ENCODE data around the gene ZNF177.
A peak's percentile ranks its signal among the peaks of the same experiment; 100 is the strongest.
"Not testable (repeated sequence)": the region's sequence is repeated elsewhere in the genome, so short reads cannot be mapped to it uniquely, and the experiment has no call there.

The ZNF177 gene

DNA sequence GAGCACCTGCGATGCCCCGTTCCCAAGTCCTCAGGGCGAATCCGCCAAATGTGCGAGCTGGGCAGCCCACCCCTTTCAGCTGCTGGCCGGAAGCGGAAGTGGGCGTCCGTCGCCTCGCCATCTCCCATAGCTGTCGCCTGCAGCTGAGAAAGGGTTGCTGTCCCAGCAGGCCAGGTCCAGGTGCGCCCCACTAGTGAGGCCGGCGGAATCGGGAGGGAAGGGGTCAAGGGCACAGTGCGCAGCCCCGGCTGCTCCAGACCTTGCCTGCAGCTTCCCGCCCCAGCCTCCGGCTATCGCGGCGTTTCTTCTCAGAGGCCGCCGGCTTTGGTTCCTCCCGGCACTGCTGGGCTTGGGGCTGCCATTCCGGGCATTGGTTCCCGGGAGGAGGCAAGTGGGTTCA lies at the start of gene ZNF177:
ZNF177 (plus strand) TSS at position 109 of the 400 bp plus-strand sequence. CDS start 15,299 bp downstream, outside the sequence.
- DNase-seq, result no peak

DNA sequence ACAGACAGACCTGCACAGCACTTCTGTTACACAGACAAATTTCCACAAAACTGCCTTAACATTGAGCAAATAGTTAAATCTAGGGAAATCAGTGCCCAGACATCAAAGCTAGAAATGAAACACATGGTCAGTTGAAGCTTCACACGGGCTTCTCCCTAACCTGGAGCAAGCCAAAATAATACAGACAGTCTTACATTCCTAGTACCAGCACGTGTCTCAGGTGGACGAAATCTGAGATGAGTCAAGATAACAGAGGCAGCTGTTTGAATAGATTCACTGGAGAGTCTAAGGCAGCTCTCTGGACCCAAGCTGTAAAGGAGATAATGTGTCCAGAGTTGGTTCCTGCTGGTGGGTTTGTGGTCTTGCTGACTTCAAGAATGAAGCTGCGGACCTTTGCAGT lies 49.1 kb upstream of the ZNF177 start:
- no peak for DNase-seq

DNA sequence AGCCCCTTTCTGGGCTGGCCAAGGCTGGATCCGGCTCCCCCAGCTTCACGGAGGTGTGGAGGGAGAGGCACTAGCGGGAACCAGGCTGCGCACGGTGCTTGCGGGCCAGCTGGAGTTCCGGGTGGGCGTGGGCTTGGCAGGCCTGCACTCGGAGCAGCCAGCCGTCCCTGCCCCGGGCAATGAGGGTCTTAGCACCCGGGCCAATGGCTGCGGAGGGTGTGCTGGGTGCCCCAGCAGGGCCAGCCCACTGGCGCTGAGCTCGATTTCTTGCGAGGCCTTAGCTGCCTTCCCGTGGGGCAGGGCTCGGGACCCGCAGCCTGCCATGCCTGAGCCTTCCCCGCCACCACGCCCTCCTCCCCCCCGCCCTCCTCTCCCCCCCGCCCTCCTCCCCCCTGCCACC lies 41.5 kb upstream of the ZNF177 start:
- DNase-seq, result no peak

DNA sequence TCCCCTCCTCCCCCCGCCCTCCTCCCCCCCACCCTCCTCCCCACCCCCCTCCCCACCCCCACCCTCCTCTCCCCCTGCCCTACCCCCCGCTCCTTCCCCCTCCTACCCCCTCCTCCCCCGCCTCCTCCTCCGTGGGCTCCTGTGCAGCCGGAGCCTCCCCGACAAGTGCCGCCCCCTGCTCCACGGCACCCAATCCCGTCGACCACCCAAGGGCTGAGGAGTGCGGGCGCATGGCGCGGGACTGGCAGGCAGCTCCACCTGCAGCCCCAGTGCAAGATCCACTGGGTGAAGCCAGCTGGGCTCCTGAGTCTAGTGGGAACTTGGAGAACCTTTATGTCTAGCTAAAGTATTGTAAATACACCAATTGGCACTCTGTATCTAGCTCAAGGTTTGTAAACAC lies 41.1 kb upstream of the ZNF177 start:
- DNase-seq, result not testable (repeated sequence)

DNA sequence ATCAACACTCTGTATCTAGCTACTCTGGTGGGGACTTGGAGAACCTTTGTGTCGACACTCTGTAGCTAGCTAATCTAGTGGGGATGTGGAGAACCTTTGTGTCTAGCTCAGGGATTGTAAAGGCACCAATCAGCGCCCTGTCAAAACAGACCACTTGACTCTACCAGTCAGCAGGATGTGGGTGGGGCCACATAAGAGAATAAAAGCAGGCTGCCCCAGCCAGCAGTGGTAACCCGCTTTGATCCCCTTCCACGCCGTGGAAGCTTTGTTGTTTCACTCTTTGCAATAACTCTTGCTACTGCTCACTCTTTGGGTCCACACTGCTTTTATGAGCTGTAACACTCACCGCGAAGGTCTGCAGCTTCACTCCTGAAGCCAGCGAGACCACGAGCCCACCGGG lies 40.6 kb upstream of the ZNF177 start:
- DNase-seq, result not testable (repeated sequence)

DNA sequence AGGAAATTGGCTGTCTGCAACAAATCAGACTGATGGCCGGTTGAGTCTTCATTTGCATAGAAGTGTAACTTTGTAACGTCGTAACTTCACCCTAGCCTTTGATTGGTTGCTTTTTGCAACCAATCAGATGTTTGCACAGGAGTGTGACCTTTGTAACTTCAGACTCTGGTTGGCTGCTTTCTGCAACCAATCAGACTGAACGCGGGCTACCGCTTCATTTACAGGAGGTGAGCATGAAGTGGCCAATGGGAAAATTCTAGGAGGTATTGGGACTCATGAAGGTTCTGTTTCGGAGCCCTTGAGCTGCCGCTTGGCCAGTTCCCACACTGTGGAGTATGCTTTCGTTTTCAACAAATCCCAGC lies 39.3 kb upstream of the ZNF177 start:
- DNase-seq, result peak; percentile 85

DNA sequence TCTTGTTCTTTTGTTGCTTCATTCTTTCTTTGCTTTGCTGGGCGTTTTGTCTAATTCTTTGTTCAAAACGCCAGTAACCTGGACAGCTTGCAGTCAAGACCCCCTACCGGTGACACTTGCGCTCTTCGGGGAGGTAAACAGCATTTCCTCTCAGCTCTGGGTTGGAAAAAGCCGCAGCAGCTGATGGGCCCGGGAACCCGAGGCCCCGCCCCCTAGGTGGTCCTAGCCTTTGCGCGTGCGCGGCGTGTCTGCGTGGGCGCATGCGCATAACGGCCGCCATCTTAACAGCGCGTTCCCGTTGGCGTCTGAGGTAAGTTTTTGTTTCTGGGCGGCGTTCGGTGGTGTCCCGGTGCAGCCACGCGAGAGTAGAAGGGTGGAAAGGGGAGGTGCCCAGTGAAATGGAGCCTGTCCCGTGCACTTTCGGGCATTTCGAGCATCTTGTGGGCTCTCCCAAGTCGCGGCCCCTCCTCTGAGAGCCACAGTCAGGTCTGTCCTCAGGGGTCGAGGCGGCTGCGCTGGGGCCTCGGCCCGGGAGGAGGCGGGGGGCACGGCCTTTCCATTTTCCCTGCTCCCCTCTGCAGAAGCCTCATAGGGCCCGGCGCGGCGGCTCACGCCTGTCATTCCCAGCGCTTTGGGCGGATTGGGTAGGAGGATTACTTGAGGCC lies 38.8 kb upstream of the ZNF177 start, which contains the start of gene ZNF559:
ZNF559 (plus strand) TSS at position 261 of the 665 bp plus-strand sequence. CDS start 14,371 bp downstream, outside the sequence.
- peak; percentile 88 for DNase-seq

DNA sequence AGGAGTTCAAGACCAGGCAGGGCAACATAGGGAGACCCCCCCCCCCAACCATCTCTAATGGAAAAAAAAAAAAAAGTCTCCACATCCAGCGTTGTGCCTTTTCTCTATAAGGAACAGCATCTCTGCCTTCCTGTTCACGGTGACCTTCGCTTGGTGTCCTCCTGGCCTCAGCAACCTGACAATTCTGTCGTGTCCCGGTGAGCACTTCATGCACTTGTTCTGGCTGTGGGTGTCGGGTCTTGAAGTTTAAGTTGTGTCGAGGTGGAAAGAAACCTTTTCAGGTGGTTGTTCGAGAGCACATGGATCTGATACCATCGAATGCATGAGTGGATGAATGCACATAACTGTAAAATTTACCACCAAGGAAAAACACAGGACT lies 38.2 kb upstream of the ZNF177 start:
- DNase-seq, result no peak

DNA sequence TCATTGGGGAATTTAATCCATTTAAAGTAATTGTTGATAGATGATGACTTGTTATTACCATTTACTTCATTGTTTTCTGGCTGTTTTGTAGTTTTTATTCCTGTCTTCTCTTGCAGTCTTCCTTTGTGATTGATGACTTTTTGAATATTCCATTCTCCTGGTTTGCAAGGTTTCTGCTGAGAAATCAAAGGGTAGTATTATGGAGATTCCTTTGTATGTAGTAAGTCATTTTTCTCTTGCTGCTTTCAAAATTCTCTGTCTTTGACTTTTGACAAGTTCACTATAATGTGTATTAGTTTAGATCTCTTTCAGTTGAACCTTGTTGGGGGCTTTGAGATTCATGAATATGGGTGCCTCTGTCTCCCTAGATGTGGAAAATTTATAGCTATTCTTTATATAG lies 32.8 kb upstream of the ZNF177 start:
- DNase-seq, result no peak

DNA sequence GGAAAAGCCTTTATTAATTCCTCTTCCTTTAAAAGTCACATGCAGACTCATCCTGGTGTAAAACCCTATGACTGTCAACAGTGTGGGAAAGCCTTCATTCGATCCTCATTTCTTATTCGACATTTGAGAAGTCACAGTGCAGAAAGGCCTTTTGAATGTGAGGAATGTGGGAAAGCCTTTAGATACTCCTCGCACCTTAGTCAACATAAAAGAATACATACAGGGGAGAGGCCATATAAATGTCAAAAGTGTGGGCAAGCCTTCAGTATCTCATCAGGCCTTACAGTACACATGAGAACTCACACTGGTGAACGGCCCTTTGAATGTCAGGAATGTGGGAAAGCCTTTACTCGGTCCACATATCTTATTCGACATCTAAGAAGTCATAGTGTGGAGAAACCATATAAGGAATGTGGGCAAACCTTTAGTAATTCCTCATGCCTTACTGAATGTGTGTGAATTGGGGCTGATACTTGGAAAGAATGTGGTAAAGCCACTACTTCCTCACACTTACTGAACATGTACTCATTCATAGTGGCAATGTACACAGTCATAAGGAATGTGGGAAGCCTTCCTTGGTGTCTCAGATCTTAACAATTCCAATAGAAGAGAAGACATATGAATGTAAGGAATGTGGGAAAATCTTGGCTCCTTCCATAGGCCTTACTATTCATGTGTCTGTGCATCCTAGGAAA lies 20.1 kb upstream of the ZNF177 start:
- no peak for DNase-seq

DNA sequence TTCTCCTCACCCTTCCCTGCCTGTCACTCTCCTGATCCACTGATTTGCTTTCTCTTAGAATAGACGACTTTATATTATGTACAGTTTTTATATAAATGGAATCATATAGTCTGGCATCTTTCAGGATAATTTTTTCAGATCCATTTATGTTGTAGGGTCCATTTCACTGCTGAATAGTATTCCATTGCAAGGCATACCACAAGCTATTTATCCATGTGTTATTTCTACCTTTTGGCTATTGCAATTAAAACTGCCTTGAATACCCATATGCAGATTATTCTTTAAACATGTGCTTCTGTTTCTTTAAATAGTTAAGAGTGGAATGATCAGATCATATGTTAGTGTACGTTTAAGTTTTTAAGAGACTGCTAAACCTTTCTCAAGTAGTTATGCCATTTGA lies 17.8 kb upstream of the ZNF177 start:
- no peak for DNase-seq

DNA sequence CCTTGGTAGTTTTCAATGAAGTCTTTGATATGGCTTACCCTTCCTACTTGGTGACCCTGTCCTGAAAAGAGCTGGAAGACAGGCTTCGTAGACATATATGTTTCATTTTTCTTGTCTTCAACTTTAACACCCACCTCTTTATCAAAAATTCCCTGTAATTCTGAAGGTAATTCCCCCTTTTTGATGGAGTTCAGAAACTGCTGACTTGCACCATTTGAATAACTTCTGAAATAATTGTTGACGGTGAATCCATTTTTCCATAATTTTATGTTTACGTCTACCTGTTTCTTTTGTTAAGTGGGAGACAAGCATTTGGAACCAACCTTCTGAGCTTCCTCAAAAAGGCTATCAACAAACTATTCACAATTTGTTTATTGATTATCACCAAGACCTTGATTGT lies 14.6 kb upstream of the ZNF177 start:
- DNase-seq, result no peak

DNA sequence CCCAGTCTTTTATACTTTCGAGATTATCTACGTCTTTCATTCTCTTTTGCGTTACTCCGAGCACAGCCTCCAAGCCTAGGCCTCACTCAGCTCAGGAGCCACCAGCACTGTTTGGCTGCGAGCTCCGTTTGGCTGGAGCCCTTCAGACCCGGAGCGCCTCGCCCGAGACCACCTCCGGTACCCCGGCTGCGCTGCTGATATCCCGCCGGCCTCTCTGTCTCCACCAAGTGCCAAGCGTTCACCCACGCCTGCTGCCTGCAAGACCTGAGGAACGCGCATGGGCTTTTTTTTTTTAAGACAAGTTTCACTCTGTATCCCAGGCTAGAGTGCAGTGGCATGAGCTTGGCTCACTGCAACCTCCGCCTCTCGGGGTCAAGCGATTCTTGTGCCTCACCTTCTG lies 14.1 kb upstream of the ZNF177 start:
- DNase-seq, result no peak

DNA sequence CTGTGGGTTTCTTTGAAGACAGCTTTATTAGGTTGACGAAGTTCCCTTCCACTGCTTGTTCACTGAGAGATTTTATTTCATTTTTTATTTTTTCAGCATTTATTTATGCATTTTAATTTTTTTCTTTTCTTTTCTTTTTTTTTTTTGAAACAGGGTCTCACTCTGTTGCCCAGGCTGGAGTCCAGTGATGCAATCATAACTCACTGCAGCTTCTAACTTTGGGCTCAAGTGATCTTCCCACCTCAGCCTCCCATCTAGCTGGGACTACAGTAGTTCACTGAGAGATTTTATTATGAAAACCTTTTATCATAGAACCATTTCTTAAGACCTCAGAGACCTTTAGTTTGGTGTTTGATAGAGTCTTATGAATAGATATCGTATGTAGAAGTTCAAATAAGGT lies 10.3 kb upstream of the ZNF177 start:
- no peak for DNase-seq

DNA sequence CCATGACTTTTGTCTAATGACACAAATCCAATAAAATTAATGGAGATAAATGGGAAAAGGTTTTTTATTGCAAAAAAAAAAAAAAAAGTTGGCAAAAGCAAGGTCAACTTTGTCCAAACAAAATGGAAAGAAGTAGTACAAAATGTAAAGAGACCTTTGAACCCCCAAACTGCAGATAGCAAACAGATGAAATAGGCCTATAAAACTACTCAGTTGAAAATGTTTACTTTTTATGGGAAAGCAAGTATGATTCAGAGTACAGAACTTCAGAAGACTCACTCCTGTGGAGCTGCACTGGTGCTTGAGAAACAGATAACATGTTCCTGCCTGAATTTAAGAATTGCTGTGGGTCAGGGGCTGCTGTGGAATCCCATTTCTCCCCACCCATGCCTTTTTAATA lies 9.8 kb upstream of the ZNF177 start:
- no peak for DNase-seq

DNA sequence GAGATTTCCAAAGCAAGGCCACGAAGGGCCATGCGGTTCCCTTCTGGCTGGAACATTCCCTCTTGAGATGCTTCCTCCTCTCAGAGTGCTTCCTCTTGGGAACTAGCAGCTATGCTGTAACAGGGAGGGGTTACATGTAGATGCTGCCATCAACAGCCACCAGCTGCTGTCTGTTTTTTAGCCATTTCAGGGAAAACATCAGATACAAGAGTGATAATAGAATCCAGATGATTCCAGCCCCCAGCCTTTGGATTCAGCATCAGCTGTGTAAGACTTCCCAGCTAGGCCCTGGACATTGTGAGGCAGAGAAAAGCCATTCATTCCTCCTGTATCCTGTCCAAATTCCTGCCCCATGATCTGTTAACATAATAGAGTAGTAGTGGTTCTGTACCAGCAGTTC lies 8.2 kb upstream of the ZNF177 start:
- no peak for DNase-seq

DNA sequence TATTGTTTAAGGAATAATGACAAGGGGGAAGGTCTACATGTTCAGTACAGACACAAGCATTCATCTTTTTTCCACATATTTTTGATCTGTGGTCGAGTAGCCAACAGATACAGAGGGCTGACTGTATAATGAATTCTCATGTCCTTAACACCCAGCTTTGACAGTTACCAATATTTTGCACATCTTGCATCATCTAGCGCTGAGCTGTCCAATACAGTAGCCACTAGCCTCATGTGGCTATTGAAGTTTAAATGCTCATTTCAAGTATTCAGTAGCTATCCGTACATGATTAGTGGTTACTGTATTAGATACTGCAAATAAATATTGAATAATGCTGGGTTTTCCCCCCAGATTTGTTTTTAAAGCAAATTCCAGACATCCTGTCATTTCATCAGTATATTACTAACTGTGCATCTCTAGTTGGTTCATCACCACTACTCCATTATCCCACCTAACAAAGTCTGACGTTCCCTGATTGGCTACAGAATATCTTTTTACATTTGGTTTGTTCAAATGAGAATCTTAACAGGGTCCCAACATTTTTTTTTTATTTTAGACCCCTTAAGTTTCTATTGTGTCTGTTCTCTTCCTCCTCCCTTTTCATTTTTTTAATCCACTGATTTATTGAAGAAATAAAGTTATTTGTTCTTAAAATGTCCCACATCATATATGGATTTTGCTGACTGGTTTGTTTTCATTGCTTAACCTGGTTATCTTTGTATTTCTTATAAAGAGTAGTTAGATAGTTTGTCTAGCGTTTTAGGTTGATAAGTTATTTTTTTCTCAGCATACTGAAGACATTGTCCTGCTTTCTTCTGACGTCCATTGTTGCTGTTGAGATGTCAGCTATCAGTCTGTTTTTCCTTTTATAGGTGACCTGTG lies 8.2 kb downstream of the ZNF177 start:
- no peak for DNase-seq

DNA sequence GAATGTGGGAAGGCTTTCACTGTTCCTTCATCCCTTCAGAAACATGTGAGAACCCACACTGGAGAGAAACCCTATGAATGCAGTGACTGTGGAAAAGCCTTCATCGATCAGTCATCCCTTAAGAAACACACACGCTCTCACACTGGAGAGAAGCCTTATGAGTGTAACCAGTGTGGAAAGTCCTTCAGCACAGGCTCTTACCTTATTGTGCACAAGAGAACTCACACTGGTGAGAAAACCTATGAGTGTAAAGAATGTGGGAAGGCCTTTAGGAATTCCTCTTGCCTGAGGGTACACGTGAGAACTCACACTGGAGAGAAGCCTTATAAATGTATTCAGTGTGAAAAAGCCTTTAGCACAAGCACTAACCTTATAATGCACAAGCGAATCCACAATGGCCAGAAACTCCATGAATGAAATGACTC lies 18.6 kb downstream of the ZNF177 start:
- no peak for DNase-seq

DNA sequence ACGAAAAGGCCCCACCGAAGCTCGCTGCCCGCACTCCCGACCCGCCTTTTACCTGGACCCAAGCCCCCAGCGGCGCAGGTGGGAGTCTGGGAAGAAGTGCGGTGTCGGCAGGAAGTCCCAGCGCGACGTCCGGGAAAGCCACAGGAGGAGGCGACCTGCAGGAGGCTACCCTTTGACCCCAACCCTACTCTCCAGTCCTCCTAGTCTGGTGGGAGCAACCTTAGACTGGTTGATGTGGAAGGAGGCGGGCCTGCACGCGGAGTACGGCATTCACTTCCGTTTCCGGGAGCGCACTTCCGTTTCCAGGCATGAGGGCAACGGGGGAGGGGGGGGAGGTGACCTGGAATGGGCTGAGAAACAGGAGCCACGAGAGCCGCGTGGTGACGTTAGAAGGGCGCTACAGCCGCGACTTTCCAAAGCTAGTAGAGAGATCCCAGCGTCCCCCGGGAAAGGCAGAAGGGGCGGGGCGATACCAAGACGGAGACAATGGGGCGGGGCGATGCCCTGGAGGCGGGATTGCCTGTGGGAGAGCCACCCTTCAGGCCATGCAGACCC lies 44.1 kb downstream of the ZNF177 start:
- DNase-seq, result peak; percentile 12

DNA sequence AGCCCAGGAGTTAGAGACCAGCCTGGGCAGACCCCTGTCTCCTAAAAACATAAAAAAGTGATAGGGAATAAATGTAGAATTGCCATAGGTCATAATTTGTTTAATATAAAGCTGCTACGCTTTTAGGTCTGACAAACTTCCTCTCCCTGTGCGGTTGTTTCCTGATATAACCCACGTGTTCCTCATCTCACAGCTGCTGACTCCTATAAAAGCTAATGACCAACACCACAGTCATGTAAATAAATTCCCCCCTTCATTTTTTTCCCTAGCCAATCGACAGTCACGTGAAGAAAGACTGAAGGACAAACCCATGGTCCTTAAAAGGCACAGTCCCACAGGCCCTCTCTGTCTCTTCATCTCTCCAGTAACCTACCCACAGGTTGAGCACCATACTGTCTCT lies 45.0 kb downstream of the ZNF177 start:
- DNase-seq, result no peak

DNA sequence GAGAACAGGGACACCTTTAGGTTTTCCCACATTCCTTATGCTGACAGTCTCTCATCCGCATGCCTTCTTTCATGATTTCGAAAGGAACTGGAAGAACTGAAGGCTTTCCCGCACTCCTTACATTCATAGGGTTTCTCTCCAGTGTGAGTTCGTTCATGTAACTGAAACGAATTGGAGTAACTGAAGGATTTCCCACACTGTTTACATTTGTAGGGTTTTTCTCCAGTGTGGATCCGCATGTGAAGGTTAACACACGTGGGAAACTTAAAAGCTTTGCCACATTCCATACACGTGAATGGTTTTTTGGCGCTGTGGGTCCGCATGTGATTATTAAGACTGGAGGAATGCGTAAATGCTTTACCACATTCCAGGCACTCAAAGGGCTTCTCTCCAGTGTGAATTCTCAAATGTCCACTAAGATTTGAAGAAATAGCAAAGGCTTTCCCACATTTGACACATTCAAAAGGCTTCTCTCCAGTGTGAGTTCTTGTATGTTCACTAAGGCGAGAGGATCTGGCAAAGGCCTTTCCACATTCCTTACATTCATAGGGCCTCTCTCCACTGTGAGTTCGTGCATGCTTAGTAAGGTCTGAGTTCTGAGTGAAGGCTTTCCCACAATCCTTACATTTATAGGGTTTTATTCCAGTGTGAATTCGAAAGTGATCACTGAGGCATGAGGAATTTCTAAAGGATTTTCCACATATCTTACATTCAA lies 50.6 kb downstream of the ZNF177 start:
- DNase-seq, result no peak

DNA sequence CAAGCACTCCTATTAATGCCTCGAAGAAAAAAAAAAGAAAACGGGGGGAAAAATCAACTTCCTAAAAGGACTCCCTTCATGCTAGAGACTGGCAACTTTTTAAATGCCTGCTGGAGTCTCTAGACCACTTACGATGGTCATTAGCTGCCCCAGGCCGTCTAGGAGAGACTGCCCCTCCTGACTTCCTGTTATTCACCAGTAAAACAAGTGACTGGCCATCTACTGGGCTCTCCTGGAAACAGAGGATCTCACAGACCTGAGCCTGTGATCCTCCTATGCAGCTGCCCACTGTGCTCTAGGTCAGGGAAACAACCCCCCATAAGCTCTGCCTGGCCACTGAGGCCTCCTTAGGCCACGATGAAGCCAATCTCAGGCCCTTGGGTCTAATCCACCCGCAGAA lies 65.1 kb downstream of the ZNF177 start:
- DNase-seq, result no peak

DNA sequence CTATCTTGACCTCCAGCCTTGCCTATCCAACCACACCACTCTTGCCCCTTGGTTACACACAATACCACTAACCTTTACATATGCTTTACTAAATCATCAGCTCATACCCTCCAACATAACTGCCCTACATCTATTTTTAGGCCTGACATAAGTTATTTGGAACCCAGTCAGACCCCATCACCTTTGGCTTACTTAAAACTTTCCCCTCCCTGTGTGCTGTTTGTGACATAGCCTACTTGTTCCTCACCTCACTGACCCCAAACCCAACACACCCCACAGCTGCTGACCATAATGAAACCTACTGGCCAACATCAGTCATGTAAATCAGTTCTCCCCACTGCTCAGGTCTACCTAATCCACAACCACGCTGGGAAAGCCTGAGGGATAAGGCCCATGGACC lies 67.6 kb downstream of the ZNF177 start:
- no peak for DNase-seq
